Parathyroid adenoma (tissue), 2 donors: ENCODE data around the gene NR4A1.
A peak's percentile ranks its signal among the peaks of the same experiment; 100 is the strongest.

Experiments
- H2AFZ ChIP-seq: fragments of 300-600 bp; sonication (generic); one replicate; pipeline ENCODE4 v1.7.0; 2017; ENCODE audit warnings: antibody characterized with exemption, mild to moderate bottlenecking
- H3K27ac ChIP-seq: fragments of 300-600 bp; sonication (generic); one replicate; pipeline ENCODE4 v1.7.0; 2017
- H3K27me3 ChIP-seq: fragments of 300-600 bp; sonication (generic); one replicate; pipeline ENCODE4 v1.7.0; 2017; ENCODE audit warnings: low read length; ENCODE audit not compliant: control insufficient read depth, insufficient read depth
- H3K36me3 ChIP-seq: fragments of 300-600 bp; sonication (generic); one replicate; pipeline ENCODE4 v1.7.0; 2017; ENCODE audit warnings: low read length; ENCODE audit not compliant: control insufficient read depth, insufficient read depth
- H3K4me1 ChIP-seq: fragments of 300-600 bp; sonication (generic); one replicate; pipeline ENCODE4 v1.7.0; 2017; ENCODE audit warnings: control low read depth
- H3K4me2 ChIP-seq: fragments of 300-600 bp; sonication (generic); one replicate; pipeline ENCODE4 v1.7.0; 2017; ENCODE audit warnings: low read length
- H3K4me3 ChIP-seq: fragments of 300-600 bp; sonication (generic); one replicate; pipeline ENCODE4 v1.7.0; 2017; ENCODE audit warnings: low read depth, low read length
- H3K79me2 ChIP-seq: fragments of 300-600 bp; sonication (generic); one replicate; pipeline ENCODE4 v1.7.0; 2017; ENCODE audit warnings: control low read depth
- H3K9ac ChIP-seq: fragments of 300-600 bp; sonication (generic); one replicate; pipeline ENCODE4 v1.7.0; 2017; ENCODE audit warnings: mild to moderate bottlenecking
- H3K9me3 ChIP-seq: fragments of 300-600 bp; sonication (generic); one replicate; pipeline ENCODE4 v1.7.0; 2017; ENCODE audit warnings: low read length; ENCODE audit not compliant: control insufficient read depth
- CTCF ChIP-seq: fragments of 300-600 bp; sonication (generic); IDR thresholded peaks from one replicate; pipeline ENCODE4 v1.7.0; 2017; ENCODE audit warnings: antibody characterized with exemption, mild to moderate bottlenecking
- donor health status: primary hyperparathyroidism.

Gene NR4A1

GRCh38 chr12:52005218-52005902 lies 45.9 kb upstream of the NR4A1 start:
- H3K9me3 ChIP-seq = no peaks in the 10 kb centered on the region
- peaks cover 2% of the 10 kb centered on the region for H3K4me1 ChIP-seq
- no peaks in the 10 kb centered on the region for H3K27me3 ChIP-seq
- no peak overlapping the region for H3K4me2 ChIP-seq
- no peak overlapping the region for H3K9ac ChIP-seq
- H3K36me3 ChIP-seq = no peaks in the 10 kb centered on the region
- H3K4me3 ChIP-seq = no peak overlapping the region
- H3K27ac ChIP-seq = no peak overlapping the region
- no peak overlapping the region for H2AFZ ChIP-seq
- no peaks in the 10 kb centered on the region for H3K79me2 ChIP-seq
- TF ChIP-seq CTCF = no peak

GRCh38 chr12:52005903-52006703 lies 45.1 kb upstream of the NR4A1 start:
- H3K36me3 ChIP-seq = no peaks in the 10 kb centered on the region
- no peak overlapping the region for H3K4me3 ChIP-seq
- TF ChIP-seq CTCF = no peak
- H3K4me1 ChIP-seq = peaks cover 2% of the 10 kb centered on the region
- H3K9ac ChIP-seq = no peak overlapping the region
- peak overlapping the region; percentile 72 for H2AFZ ChIP-seq
- no peaks in the 10 kb centered on the region for H3K9me3 ChIP-seq
- no peaks in the 10 kb centered on the region for H3K27me3 ChIP-seq
- H3K4me2 ChIP-seq = peak overlapping the region; percentile 83
- H3K79me2 ChIP-seq = no peaks in the 10 kb centered on the region
- H3K27ac ChIP-seq = no peak overlapping the region

GRCh38 chr12:52006726-52007157 lies 44.5 kb upstream of the NR4A1 start, which contains the start of gene TAMALIN:
Gene TAMALIN, plus strand, starts transcription at chr12:52006946. Its CDS starts 74 bp downstream, at chr12:52007020.
- no peaks in the 10 kb centered on the region for H3K79me2 ChIP-seq
- H3K9ac ChIP-seq = no peak within 1 kb of the TSS
- H3K4me1 ChIP-seq = peaks cover 2% of the 10 kb centered on the region
- H3K4me3 ChIP-seq = peak within 1 kb of the TSS; percentile 62
- peak within 1 kb of the TSS; percentile 83 for H3K4me2 ChIP-seq
- no peaks in the 10 kb centered on the region for H3K9me3 ChIP-seq
- no peaks in the 10 kb centered on the region for H3K36me3 ChIP-seq
- TF ChIP-seq CTCF = no peak
- H3K27me3 ChIP-seq = no peaks in the 10 kb centered on the region
- peak within 1 kb of the TSS; percentile 72 for H2AFZ ChIP-seq
- H3K27ac ChIP-seq = peak within 1 kb of the TSS; percentile 72

GRCh38 chr12:52007158-52007921 lies 43.9 kb upstream of the NR4A1 start:
- H3K4me2 ChIP-seq = peak overlapping the region; percentile 83
- peak overlapping the region; percentile 72 for H3K27ac ChIP-seq
- no peak for TF ChIP-seq CTCF
- peak overlapping the region; percentile 34 for H2AFZ ChIP-seq
- peaks cover 2% of the 10 kb centered on the region for H3K4me1 ChIP-seq
- peak overlapping the region; percentile 62 for H3K4me3 ChIP-seq
- no peaks in the 10 kb centered on the region for H3K27me3 ChIP-seq
- no peaks in the 10 kb centered on the region for H3K36me3 ChIP-seq
- H3K9me3 ChIP-seq = no peaks in the 10 kb centered on the region
- no peaks in the 10 kb centered on the region for H3K79me2 ChIP-seq
- no peak overlapping the region for H3K9ac ChIP-seq
